GM19397 (cell line): ENCODE results near the gene CEP72.
"Not testable (repeated sequence)": the region's sequence is repeated elsewhere in the genome, so short reads cannot be mapped to it uniquely, and the experiment has no call there.

ENCODE experiments used
- ATAC-seq: cut with Tn5 transposase; IDR thresholded peaks from one replicate; pipeline ENCODE4 v1.9.1; 2021; ENCODE audit warnings: mild to moderate bottlenecking, moderate library complexity; ENCODE audit not compliant: unreplicated experiment

CEP72 gene

GRCh38 chr5:579746-580366, 32.3 kb upstream of the CEP72 start:
- no peak for ATAC-seq

DNA sequence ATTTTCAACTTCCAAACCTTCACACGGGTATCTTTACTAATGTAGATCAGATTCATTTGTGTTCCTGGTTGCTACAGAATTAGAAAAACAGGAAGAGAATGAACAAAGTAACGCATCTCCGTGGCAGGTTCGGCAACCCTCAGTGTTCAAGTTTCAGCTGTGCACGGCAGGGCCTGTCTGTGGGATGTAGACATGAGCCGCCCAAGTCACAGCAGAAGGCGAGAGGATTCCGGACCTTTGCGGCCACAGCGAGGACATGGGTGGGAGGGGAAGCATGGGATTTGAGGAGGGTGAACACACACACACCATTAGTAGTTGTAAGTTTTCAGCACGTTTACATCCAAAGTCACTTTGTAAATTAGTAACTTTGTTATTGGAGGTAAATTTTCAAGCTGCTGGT, 31.7 kb upstream of the CEP72 start:
- ATAC-seq, result no peak

DNA sequence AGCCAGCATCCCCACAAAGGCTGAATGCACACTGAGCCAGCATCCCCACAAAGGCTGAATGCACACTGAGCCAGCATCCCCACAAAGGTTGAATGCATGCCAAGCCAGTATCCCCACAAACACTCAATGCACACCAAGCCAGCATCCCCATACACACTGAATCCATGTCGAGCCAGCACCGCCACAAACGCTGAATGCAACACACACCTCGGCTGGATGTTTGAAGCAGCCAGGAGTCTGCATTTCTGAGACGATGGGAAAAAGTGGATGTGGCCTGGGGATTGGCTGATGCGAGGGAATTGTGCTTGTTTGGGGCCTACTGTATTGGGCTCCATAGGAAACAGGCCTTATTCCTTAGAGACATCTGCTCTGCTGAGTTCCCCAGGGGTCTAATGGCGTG, 30.9 kb upstream of the CEP72 start:
- no peak for ATAC-seq

GRCh38 chr5:581941-582340, 30.2 kb upstream of the CEP72 start:
- no peak for ATAC-seq

- not testable (repeated sequence) for ATAC-seq
Measured at GRCh38 chr5:582445-582844, 29.7 kb upstream of the CEP72 start.

- ATAC-seq, result no peak
Measured at GRCh38 chr5:582936-583635, 29.1 kb upstream of the CEP72 start.

GRCh38 chr5:583645-584044, 28.5 kb upstream of the CEP72 start:
- no peak for ATAC-seq

DNA sequence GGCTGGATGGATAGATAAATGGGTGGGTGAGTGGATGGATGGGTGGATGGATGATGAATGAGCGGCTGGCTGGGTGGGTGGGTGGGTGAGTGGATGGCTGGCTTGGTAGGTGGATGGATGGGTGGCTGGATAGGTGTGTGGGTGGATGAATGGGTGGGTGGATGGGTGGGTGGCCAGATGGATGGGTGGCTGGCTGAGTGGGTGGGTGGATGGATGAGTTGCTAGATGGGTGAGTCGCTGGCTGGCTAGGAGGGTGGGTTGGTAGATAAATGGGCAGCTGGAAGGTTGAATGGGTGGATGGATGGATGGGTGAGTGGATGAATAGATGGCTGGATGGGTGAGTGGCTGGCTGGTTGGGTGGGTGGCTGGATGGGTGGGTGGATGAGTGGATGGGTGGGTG, 27.9 kb upstream of the CEP72 start:
- no peak for ATAC-seq

DNA sequence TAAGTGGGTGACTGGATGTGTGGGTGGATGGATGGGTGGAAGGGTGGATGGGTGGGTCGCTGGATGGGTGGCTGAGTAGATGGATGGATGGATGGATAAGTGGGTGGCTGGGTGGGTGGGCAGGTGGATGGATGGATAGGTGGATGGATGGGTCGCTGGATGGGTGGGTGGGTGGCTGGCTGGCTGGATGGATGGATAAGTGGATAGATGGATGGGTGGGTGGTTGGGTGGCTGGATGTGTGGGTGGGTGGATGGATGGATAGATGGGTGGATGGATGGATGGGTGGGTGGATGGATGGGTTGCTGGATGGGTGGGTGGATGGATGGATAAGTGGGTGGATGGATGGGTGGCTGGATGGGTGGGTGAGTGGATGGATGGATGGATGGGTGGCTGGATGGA, 27.3 kb upstream of the CEP72 start:
- no peak for ATAC-seq

DNA sequence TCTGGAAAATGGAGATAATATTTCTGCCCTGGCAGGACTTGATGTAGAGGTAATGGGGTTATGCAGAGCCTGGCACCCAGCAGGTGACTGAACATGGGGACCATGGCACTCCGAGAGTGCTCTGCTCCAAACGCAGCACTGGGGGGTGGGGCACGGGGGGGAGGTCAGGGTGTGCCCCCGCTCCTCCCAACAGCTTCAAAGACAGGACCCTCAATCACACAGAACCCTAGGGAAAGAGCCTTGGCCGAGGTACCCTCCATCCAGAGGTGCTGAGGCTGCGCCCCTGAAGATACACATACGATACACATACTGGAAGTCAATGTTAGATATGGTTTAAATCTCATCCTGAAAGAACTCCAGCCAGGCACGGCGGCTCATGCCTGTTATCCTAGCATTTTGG, 26.6 kb upstream of the CEP72 start:
- no peak for ATAC-seq

GRCh38 chr5:585962-586628, 26.0 kb upstream of the CEP72 start:
- ATAC-seq, result no peak

DNA sequence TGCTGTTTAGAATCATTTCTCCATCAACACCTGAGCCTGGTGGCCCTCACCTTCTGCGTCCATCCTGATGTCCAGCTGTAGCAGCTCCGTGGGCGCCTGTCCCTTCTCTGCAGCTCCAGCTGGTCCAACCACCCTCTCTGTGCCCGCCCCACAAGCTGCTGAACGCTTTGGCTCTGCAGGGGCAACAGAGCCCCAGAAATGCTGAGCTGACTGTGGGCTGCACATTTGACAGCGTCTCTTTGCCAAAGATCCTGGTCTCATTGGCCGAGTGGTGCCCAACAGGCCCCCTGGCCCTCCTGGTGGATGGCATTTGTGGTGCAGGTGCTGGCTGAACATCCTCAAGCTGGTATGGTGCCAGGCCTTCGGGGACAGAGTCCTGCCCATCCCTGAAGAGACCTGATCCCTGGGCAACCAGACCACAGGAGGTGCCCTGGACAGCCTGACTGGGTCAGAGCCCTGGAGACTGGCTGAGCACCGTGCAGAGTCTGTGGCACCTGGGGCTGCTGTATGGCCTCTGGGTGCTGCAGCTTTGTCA, 25.3 kb upstream of the CEP72 start:
- ATAC-seq, result no peak

DNA sequence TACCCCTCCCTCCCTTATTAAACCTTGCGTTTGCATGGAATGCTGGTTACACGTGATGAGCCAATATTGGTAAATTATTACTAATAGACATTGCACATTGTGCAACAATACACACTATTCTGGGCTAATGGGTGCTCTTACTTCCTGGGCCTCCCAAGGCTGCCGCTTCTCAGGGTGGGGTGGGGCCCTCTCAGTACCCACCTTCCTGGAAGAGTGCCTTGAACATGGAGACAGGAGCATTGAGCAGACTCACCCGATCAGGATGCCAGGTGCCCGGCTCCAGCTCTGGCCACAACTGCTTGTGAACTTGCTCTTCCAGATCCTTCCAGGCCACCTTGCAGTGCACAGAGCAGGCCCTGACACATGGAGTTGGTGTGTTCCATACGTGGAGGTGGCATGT, 24.7 kb upstream of the CEP72 start:
- ATAC-seq, result no peak

DNA sequence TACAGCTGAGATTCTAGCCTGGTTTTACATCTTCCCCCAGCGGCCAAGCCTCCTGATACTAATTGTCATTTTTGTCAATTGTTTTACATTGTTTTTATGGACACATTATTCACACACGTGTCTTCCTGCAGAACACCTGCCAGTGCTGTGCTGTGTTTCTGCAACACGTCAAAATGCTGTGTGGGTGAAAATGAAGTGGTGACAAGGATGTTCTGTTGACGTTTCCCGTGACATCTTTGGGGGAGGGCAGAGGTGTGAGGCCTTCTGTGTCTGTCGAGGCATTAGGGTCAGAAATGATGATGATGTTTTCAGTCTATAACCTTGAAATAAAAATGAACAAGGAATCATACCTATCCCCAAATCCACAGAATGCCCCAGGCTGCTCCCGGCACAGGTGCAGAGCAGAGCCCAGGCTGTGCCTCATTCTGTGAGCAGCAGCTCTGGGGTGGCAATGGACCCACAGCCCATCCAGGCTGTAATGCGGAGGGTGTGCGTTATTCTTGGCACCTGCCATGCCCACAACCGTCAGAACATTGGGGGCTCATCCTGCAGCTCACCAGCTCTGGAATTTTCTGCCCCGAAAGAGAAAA, 23.6 kb upstream of the CEP72 start:
- ATAC-seq, result no peak

DNA sequence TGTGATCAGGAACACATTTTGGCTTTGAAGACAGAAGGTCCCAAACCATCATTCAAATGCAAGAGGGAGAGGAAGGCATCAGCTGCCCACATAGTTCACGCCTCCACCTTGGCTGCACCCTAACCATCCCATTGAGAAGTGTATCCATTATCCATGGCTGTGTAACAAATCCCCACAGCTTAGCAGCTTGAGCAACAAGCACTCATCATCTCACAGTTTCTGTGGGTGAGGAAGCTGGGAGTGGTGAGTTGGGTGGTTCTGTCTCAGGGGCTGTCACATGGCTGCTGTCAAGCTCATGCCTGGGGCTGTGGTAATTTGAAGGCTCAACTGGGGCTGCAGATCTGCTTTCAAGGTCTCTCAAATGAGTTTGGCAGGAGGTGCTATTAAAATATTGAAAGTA, 23.0 kb upstream of the CEP72 start:
- no peak for ATAC-seq

GRCh38 chr5:589588-589987, 22.6 kb upstream of the CEP72 start:
- ATAC-seq, result no peak

- no peak for ATAC-seq
Measured at GRCh38 chr5:590346-590745, 21.8 kb upstream of the CEP72 start.

DNA sequence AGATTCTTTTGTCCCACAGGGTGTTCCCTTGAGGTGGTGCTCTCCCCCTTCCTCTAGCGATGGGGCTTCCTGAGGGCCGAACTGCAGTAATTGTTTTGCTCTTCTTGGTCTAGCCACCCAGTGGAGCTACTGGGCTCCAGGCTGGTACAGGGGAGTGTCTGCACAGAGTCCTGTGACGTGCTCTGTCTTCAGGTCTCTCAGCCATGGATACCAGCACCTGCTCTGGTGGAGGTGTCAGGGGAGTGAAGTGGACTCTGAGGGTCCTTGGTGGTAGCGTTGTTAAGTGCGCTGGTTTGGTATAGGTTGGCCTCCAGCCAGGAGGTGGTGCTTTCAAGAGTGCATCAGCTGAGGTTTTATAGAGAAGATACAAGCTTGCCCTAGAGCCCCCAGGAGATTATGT, 20.4 kb upstream of the CEP72 start:
- no peak for ATAC-seq

DNA sequence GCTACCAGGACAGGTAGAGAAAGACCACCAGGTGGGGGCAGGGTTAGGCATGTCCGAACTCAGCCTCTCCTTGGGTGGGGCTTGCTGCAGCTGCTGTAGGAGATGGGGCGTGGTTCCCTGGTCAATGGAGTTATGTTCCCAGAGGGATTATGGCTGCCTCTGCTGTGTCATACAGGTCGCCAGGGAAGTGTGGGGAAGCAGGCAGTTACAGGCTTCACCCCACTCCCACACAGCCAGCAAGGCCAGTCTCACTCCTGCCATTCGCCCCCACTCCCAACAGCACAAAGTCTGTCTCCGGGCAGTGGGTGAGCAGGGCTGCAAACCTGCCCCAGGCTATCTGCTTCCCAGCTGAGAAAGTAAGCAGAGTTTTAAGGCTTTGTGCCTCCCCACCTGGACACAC, 20.0 kb upstream of the CEP72 start:
- no peak for ATAC-seq

DNA sequence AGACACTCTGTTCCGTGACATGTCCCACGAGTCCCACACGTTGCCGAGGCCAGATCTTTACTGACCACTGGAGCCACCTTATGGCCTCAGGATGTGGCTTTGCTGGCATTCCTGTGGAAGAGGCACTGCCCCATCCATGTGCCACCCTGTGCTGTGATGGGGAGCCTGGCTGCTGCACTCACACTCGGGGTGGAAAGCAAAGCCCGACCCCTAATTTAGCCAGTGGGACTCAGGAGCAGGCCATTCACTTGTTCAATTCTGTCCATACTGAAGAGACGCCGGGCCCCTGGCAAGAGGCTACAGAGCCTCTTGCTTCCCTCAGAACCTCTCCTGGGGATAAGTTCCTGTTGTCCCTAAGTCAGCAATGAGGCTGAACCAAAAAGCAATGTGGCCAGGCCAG, 18.6 kb upstream of the CEP72 start:
- ATAC-seq, result no peak

DNA sequence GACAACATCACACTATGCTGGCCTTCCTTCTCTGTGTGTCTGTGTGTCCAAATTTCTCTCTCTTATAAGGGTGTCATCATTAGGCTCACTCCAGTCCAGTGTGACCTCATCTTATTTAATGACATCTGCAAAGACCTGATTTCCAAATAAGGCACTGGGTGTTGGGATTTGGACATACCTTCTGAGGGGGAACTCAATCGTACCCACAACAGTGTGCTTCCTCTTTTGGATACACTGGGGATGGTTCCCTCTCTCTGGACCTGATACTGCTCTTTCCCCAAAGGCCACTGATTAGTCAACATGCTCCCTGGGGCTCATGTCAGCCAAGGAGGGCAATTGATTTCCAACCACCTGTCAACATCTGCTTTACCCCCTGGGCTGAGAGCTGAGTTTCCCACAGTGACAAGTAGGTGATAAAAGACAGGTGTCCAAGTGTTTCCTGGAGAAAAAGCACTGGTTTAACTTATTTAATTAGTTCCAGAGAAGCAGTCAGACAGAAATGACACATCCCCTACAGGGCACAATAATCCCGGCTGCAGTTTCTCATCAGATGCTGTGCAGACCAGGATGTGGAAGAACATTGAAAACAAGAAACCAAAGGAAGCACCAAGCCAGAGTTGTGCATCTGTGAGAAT, 17.8 kb upstream of the CEP72 start:
- no peak for ATAC-seq
